ENCODE data around the gene PACS2. TPM values are rescaled to one million over a fixed set of nuclear protein-coding genes. Genes with fewer than 3 reads are reported as not detected.

Gene PACS2
- total and polyA plus RNA-seq, 2 of the 8 experiments (the other 6 are each of a cell fraction or from before 2014, with no cell fraction given), result 38.0 to 62.8 TPM

DNA sequence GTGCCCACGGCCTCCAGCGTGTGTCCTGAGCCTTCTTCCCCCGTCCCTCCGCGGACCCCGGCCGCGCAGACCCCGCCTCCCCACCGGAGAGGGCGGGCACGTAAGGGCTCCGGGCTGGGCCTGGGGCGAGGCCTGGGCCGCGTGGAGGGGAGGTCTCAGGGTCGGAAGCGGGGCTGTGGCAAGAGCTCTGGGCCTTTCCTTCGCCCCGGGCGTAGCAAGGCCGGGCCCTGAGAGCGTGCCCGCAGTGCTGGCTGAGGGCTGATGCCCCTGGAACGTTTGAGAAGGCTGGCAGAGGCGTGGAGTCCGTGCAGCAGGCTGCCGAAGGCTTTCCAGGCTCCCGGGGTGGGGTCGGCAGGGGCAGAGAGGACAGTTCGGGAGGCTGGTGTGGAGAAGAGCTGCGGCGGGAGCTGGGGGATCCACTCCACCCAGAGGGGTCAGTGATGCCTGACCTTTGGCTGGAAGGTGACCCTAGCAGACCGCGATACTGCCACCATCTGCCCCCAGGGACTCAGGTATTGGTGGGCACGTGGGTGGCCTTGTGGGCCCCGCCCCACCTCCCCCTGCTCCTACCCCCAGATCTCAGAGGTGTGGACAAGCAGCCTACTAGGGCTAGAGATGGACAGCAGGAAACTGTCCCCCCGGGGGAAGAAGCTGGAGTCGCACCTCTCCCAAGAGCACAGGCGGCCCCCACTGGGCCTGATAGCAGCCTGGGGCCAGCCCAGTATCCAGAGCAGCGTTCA is 84.3 kb downstream of the PACS2 start:
- POLR2A ChIA-PET (ENCODE audit: partially characterized antibody), result interaction anchor here (0.7 to 2.8 kb wide), 5 partner anchors 9 to 36 kb away, joined by 3 to 9 read pairs (median 3); no protein-coding TSS in a partner anchor
- FAIRE-seq, result no peak
- TF ChIP-seq, protein P1, sequence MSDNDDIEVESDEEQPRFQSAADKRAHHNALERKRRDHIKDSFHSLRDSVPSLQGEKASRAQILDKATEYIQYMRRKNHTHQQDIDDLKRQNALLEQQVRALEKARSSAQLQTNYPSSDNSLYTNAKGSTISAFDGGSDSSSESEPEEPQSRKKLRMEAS (IDR thresholded peaks at IDR 0.05), result peak; percentile 78
- TF ChIP-seq EP300 (IDR thresholded peaks at IDR 0.05; ENCODE audit: borderline replicate concordance in 1 of 2, low read depth in 2 of 2, low read length in 2 of 2) (no peak), CBX5 (IDR thresholded peaks at IDR 0.05; ENCODE audit: low read depth, low read length) (no peak), KDM4A (IDR thresholded peaks at IDR 0.05; ENCODE audit: low read depth, low read length, severe bottlenecking) (peak; percentile 11), CTBP2 (IDR thresholded peaks at IDR 0.05; ENCODE audit: borderline replicate concordance, insufficient read depth, insufficient read length, low read length) (no peak), ASH2L (IDR thresholded peaks at IDR 0.05; ENCODE audit: low read length) (no peak)
- TF ChIP-seq, protein P2, sequence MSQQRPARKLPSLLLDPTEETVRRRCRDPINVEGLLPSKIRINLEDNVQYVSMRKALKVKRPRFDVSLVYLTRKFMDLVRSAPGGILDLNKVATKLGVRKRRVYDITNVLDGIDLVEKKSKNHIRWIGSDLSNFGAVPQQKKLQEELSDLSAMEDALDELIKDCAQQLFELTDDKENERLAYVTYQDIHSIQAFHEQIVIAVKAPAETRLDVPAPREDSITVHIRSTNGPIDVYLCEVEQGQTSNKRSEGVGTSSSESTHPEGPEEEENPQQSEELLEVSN (IDR thresholded peaks at IDR 0.05), result peak; percentile 74
- TF ChIP-seq, protein P3, sequence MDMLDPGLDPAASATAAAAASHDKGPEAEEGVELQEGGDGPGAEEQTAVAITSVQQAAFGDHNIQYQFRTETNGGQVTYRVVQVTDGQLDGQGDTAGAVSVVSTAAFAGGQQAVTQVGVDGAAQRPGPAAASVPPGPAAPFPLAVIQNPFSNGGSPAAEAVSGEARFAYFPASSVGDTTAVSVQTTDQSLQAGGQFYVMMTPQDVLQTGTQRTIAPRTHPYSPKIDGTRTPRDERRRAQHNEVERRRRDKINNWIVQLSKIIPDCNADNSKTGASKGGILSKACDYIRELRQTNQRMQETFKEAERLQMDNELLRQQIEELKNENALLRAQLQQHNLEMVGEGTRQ (IDR thresholded peaks at IDR 0.05; ENCODE audit: low read length), result no peak

More for the DNA sequence above, 84.3 kb downstream of the PACS2 start:
- Histone ChIP-seq H2BK20ac (ENCODE audit: low read length) (no peak overlapping the region), H3K27ac (ENCODE audit: low read depth, low read length) (no peak overlapping the region; the same call in 1 of the 2 replicates), H3K14ac (ENCODE audit: insufficient read length) (no peak overlapping the region), H3K18ac (ENCODE audit: extremely low read depth, low read length) (no peak overlapping the region; the same call in 1 of the 2 replicates), H3K4me3 (ENCODE audit: extremely low read depth in 1 of 4, insufficient read depth in 2 of 4, low read depth in 3 of 4, low read length in 4 of 4) (peak overlapping the region; percentile 33 to 71 (median 40)), H4K5ac (ENCODE audit: insufficient read length, low read depth, low read length) (peak overlapping the region; percentile 33), H3K36me3 (ENCODE audit: control insufficient read depth in 2 of 4, insufficient read depth in 4 of 4, low read length in 3 of 4) (peaks cover 0 to 18% (median 2%) of the 10 kb centered on the region in 4 experiments; a peak in 3 of 8 replicates), H2BK15ac (ENCODE audit: low read length) (peak overlapping the region; percentile 46; the same call in 1 of the 2 replicates), H3K23ac (ENCODE audit: insufficient read length) (no peak overlapping the region), H4K20me1 (replicated peaks in 1 of 2; ENCODE audit: control insufficient read depth in 1 of 2, insufficient read depth in 2 of 2, low read length in 2 of 2) (no peaks in the 10 kb centered on the region), H3K79me2 (ENCODE audit: control insufficient read depth in 1 of 2, insufficient read depth in 2 of 2, low read length in 2 of 2) (no peaks in the 10 kb centered on the region), H3K4ac (replicated peaks; ENCODE audit: insufficient read length, low read depth, low read length) (no peak overlapping the region), H3K9me3 (ENCODE audit: insufficient read depth in 2 of 2, low read depth in 1 of 2, low read length in 1 of 2) (peaks cover 31 to 50% of the 10 kb centered on the region in 2 experiments), H3K4me1 (replicated peaks in 1 of 4; ENCODE audit: control insufficient read depth in 3 of 4, insufficient read depth in 4 of 4, low read length in 3 of 4) (peaks cover 0 to 9% (median 3%) of the 10 kb centered on the region in 4 experiments; a peak in 4 of 7 replicates), H3K56ac (replicated peaks; ENCODE audit: insufficient read length, low read depth, low read length) (no peak overlapping the region), H2BK5ac (ENCODE audit: low read depth, low read length) (peak overlapping the region; percentile 66; the same call in 1 of the 2 replicates), H3K9ac (replicated peaks in 1 of 4; ENCODE audit: extremely low read depth in 1 of 4, low read depth in 3 of 4, low read length in 3 of 4) (peak overlapping the region in 2 of 4 experiments; percentile 23 to 29; a peak in 2 of 7 replicates), H2AK5ac (ENCODE audit: low read depth, low read length) (no peak overlapping the region), H4K91ac (replicated peaks; ENCODE audit: insufficient read length, low read length) (peak overlapping the region; percentile 85), H3K27me3 (replicated peaks in 1 of 4; ENCODE audit: control insufficient read depth in 3 of 4, extremely low read depth in 1 of 4, insufficient read depth in 3 of 4, low read length in 3 of 4) (peaks cover 0 to 19% (median 8%) of the 10 kb centered on the region in 4 experiments; a peak in 3 of 7 replicates), H2AFZ (ENCODE audit: low read length) (no peak overlapping the region), H4K8ac (ENCODE audit: extremely low read depth, insufficient read depth, low read length) (peak overlapping the region; percentile 86), H2BK12ac (ENCODE audit: low read depth, low read length) (peak overlapping the region; percentile 39; the same call in 1 of the 2 replicates), H3K23me2 (ENCODE audit: low read depth, low read length) (peaks cover 3% of the 10 kb centered on the region; the same call in 1 of the 2 replicates), H3K4me2 (ENCODE audit: insufficient read depth in 1 of 2, low read depth in 2 of 2, low read length in 2 of 2) (peak overlapping the region; percentile 29 to 75; a peak in 3 of 4 replicates), H3K79me1 (ENCODE audit: low read depth, low read length) (no peaks in the 10 kb centered on the region), H2BK120ac (replicated peaks; ENCODE audit: low read depth, low read length) (no peak overlapping the region)
- WGBS, 2 experiments (ENCODE audit: extremely low coverage in 1 of 2, insufficient coverage in 1 of 2, insufficient read length in 1 of 2, insufficient replicate concordance in 2 of 2, low coverage in 1 of 2, low lambda C conversion rate in 2 of 2, missing lambda C conversion rate in 1 of 2), result 75% methylated on average over 21 of the region's 41 CpGs; no CpG with 5 or more reads in 1 of the 2 experiments
- DNase-seq (ENCODE audit: low read depth in 1 of 2, low spot score in 2 of 2), result peak in 1 of 2 experiments; percentile 69
- CTCF ChIA-PET (ENCODE audit: partially characterized antibody), result interaction anchor here (1.0 to 1.4 kb wide), 4 partner anchors 12 to 338 kb away, joined by 3 to 4 read pairs (median 3); no protein-coding TSS in a partner anchor

All from H1 (cell line).